Effector memory CD4-positive, alpha-beta T cell (primary cell): ENCODE data around the gene F12.
"Not testable (repeated sequence)": the region's sequence is repeated elsewhere in the genome, so short reads cannot be mapped to it uniquely, and the experiment has no call there.

ENCODE experiments used
- DNase-seq, 3 donors: peaks; one replicate each; pipeline ENCODE4 v3.0.0-alpha.2; 2020
- H3K27ac ChIP-seq: 2 replicates; pipeline ENCODE4 v1.7.0; 2013; ENCODE audit warnings: mild to moderate bottlenecking, low read length, moderate library complexity; ENCODE audit not compliant: insufficient read depth, poor library complexity, severe bottlenecking
- H3K27me3 ChIP-seq: replicated peaks from 2 replicates; pipeline ENCODE4 v1.7.0; 2013; ENCODE audit warnings: mild to moderate bottlenecking, low read length; ENCODE audit not compliant: insufficient read depth, control insufficient read depth, poor library complexity, severe bottlenecking
- H3K36me3 ChIP-seq: 2 replicates; pipeline ENCODE4 v1.7.0; 2013; ENCODE audit warnings: mild to moderate bottlenecking, low read length, moderate library complexity; ENCODE audit not compliant: control insufficient read depth, insufficient read depth
- H3K4me1 ChIP-seq: 2 replicates; pipeline ENCODE4 v1.7.0; 2013; ENCODE audit warnings: low read length, mild to moderate bottlenecking; ENCODE audit not compliant: control insufficient read depth, insufficient read depth, poor library complexity, severe bottlenecking
- H3K4me3 ChIP-seq: 2 replicates; pipeline ENCODE4 v1.7.0; 2013; ENCODE audit warnings: low read length, low read depth, mild to moderate bottlenecking; ENCODE audit not compliant: insufficient read depth, poor library complexity, severe bottlenecking
- H3K9me3 ChIP-seq: 2 replicates; pipeline ENCODE4 v1.7.0; 2013; ENCODE audit warnings: mild to moderate bottlenecking, low read length, moderate library complexity; ENCODE audit not compliant: control insufficient read depth

F12 gene

GRCh38 chr5:177425801-177426565 is 16.6 kb upstream of the F12 start:
- H3K36me3 ChIP-seq, result peaks cover 3% of the 10 kb centered on the region
- H3K4me3 ChIP-seq, result peak overlapping the region; percentile 55
- H3K27ac ChIP-seq, result peak overlapping the region; percentile 82
- H3K4me1 ChIP-seq, result peaks cover 52% of the 10 kb centered on the region
- H3K27me3 ChIP-seq, result no peaks in the 10 kb centered on the region
- peak; percentile 99 to 100 (median 100) for DNase-seq
- H3K9me3 ChIP-seq, result no peaks in the 10 kb centered on the region

DNA sequence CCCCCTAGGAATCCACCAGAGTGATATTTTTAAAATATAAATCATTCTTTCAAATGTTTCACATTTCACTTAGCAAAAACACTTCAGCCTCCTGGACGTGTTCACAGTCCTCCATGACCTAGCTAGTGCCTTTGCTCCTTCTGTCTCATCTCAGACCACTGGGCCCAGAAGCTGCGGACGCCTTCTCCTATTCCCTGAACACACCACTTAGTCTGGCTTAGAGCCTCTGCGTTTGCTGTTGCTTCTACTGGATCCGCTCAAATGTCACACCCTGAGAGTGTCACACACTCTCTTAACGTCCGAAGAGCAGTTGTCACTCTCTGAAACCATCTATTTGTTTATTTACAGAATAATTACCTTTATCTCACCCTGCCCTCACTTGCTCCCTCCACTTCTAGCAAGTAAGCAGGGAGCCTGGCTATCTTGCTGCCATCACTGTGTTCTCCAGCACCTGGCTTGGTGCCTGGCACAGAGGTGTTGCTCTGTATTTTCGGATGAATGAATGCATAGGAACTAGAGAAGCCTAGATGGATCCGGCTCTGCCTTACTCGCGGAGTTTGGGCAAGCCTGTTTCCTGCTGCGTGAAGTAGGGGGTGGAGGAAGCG is 15.9 kb upstream of the F12 start:
- Histone ChIP-seq H3K4me3 (peak overlapping the region; percentile 55), H3K27me3 (no peaks in the 10 kb centered on the region), H3K4me1 (peaks cover 45% of the 10 kb centered on the region), H3K27ac (peak overlapping the region; percentile 82), H3K36me3 (peaks cover 3% of the 10 kb centered on the region), H3K9me3 (no peaks in the 10 kb centered on the region)
- no peak for DNase-seq

DNA sequence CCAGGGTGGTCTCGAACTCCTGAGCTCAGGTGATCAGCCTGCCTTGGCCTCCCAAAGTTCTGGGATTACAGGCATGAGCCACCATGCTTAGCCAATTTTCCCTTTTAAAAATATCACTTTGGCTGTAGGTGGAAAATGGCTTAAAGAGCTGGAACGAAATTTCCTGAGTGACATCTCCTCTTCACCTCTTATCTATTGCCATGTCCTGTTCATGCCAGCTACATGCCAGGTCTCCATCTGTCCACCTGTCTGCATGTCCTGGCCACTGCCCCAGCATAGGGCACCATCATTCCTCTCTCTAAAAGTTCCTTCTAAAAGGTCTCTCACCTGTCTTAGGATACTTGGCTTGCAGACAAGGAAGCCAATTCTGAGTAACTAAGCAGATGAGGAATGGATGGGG is 14.3 kb upstream of the F12 start:
- no peak overlapping the region for H3K27ac ChIP-seq
- peaks cover 29% of the 10 kb centered on the region for H3K4me1 ChIP-seq
- H3K9me3 ChIP-seq, result no peaks in the 10 kb centered on the region
- H3K36me3 ChIP-seq, result no peaks in the 10 kb centered on the region
- H3K4me3 ChIP-seq, result no peak overlapping the region
- H3K27me3 ChIP-seq, result no peaks in the 10 kb centered on the region
- no peak for DNase-seq

GRCh38 chr5:177421062-177421798 is 11.9 kb upstream of the F12 start:
- Histone ChIP-seq H3K9me3 (no peaks in the 10 kb centered on the region), H3K27ac (no peak overlapping the region), H3K36me3 (no peaks in the 10 kb centered on the region), H3K4me1 (peaks cover 14% of the 10 kb centered on the region), H3K27me3 (no peaks in the 10 kb centered on the region), H3K4me3 (no peak overlapping the region)
- no peak for DNase-seq

- not testable (repeated sequence) for DNase-seq, H3K4me3 ChIP-seq, H3K27ac ChIP-seq
These were observed 11.1 kb upstream of the F12 start for GRCh38 chr5:177420472-177420871.

DNA sequence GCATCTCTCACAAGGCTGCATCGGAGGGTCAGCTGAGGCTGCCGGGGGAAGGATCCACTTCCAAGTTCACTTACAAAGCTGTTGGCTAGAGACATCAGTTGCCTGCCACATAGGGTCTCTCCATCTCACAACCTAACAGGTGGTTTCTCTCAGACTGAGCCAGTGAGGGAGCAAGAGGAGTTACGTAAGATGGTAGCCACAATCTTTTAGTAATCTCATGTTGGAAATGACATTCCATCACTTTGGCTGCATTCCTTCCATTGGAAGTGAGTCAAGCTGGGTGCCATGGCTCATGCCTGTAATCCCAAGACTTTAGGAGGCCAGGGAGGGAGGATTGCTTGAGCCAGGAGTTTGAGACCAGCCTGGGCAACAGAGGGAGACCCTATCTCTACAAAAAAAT is 9.7 kb upstream of the F12 start:
- no peak for DNase-seq
- no peak overlapping the region for H3K27ac ChIP-seq

More at GRCh38 chr5:177420472-177420871, 11.1 kb upstream of the F12 start:
- not testable (repeated sequence) for H3K36me3 ChIP-seq, H3K9me3 ChIP-seq, H3K27me3 ChIP-seq
- H3K4me1 ChIP-seq, result peaks cover 12% of the 10 kb centered on the region

DNA sequence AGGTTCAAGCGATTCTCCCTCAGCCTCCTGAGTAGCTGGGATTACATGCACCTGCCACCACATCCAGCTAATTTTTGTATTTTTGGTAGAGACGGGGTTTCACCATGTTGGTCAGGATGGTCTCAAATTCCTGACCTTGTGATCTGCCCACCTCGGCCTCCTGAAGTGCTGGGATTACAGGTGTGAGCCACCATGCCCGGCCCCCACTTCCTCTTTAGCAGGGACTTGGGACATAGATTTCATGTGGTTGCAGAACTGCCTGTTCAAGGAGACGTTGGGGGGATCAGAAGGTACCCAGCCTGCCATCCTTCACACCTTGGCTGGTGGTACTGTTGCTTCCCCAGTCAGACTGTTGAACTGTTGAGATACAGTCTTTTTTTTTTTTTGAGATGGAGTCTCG is 7.7 kb upstream of the F12 start:
- H3K27ac ChIP-seq, H3K36me3 ChIP-seq, H3K4me3 ChIP-seq, H3K9me3 ChIP-seq, H3K27me3 ChIP-seq, DNase-seq: not testable (repeated sequence)
- H3K4me1 ChIP-seq, result peaks cover 11% of the 10 kb centered on the region

More for the DNA sequence above, 9.7 kb upstream of the F12 start:
- H3K4me3 ChIP-seq, result no peak overlapping the region
- no peaks in the 10 kb centered on the region for H3K9me3 ChIP-seq
- H3K27me3 ChIP-seq, result no peaks in the 10 kb centered on the region
- peaks cover 11% of the 10 kb centered on the region for H3K4me1 ChIP-seq
- no peaks in the 10 kb centered on the region for H3K36me3 ChIP-seq

GRCh38 chr5:177414481-177414880 is 5.1 kb upstream of the F12 start:
- H3K27ac ChIP-seq, result no peak overlapping the region
- H3K4me3 ChIP-seq, result no peak overlapping the region
- H3K9me3 ChIP-seq, result no peaks in the 10 kb centered on the region
- no peaks in the 10 kb centered on the region for H3K27me3 ChIP-seq
- peaks cover 11% of the 10 kb centered on the region for H3K4me1 ChIP-seq
- H3K36me3 ChIP-seq, result no peaks in the 10 kb centered on the region
- no peak for DNase-seq

DNA sequence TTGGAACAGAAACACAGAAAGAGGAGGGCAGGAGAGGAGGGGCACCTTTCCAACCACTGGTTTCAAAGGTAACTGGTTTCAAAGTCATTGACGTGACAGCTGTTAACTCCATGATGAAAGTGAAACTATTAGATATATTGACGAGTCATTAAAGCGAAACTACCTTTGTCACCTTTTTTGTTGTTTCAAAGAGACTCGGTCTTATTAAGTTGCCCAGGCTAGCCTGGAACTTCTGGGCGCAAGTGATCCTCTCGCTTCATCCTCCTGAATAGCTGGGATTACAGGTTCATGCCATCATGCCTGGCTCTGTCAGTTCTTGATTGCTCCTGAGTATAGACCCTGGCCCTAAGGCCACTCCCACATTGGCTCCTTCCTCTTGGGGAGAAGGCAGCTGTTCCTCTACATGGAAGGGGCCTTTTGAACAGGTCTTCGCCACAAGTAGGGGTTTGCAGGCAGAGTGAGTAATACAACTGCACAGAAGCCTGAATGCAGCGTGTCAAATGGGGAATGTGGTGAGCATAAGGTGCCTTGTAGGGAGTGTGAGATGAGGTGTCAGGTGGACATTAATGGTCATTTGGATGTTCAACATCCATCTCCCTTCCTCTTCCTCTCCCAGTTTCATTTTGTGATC is 3.4 kb upstream of the F12 start:
- peaks cover 11% of the 10 kb centered on the region for H3K4me1 ChIP-seq
- H3K4me3 ChIP-seq, result no peak overlapping the region
- DNase-seq, result no peak
- no peaks in the 10 kb centered on the region for H3K9me3 ChIP-seq
- H3K27ac ChIP-seq, result no peak overlapping the region
- H3K36me3 ChIP-seq, result no peaks in the 10 kb centered on the region
- no peaks in the 10 kb centered on the region for H3K27me3 ChIP-seq
